ENCODE measurements around the gene SNX5.
A peak's percentile ranks its signal among the peaks of the same experiment; 100 is the strongest.

Gene SNX5

GRCh38 chr20:17995967-17996819 lies 27.6 kb upstream of the SNX5 start:
- Histone ChIP-seq H3K9me3 (replicated peaks in 1 of 11) (no peaks in the 10 kb centered on the region), H4K20me1 (no peaks in the 10 kb centered on the region), H3K4me1 (peaks cover 26 to 55% (median 36%) of the 10 kb centered on the region in 10 experiments), H3K27ac (no peak overlapping the region), H3K4me3 (no peak overlapping the region), H3K4me2 (peak overlapping the region in 4 of 11 experiments; percentile 10 to 58 (median 38); a peak in 7 of 22 replicates), H3K9ac (peak overlapping the region in 1 of 11 experiments; percentile 62; a peak in 2 of 22 replicates), H3K27me3 (no peaks in the 10 kb centered on the region), H3K36me3 (peaks cover 0 to 13% (median 0%) of the 10 kb centered on the region in 11 experiments; a peak in 4 of 22 replicates)
- no peak for TF ChIP-seq Cebpa-rat (IDR thresholded peaks at IDR 0.05)

GRCh38 chr20:17993546-17993945 lies 25.0 kb upstream of the SNX5 start:
- Histone ChIP-seq H3K27me3 (no peaks in the 10 kb centered on the region), H3K36me3 (peaks cover 18 to 40% (median 26%) of the 10 kb centered on the region in 11 experiments; a peak in 21 of 22 replicates), H3K4me3 (no peak overlapping the region), H3K4me2 (peak overlapping the region; percentile 29 to 70 (median 46); a peak in 19 of 22 replicates), H3K4me1 (peaks cover 27 to 74% (median 50%) of the 10 kb centered on the region in 10 experiments), H4K20me1 (no peaks in the 10 kb centered on the region; a peak in 1 of 22 replicates), H3K9ac (no peak overlapping the region), H3K9me3 (replicated peaks in 1 of 11) (no peaks in the 10 kb centered on the region), H3K27ac (peak overlapping the region in 5 of 11 experiments; percentile 5 to 23 (median 8); a peak in 3 of 22 replicates)
- no peak for TF ChIP-seq Cebpa-rat (IDR thresholded peaks at IDR 0.05)

- no peak for TF ChIP-seq Cebpa-rat (IDR thresholded peaks at IDR 0.05)
- peaks cover 27 to 80% (median 55%) of the 10 kb centered on the region in 10 experiments for H3K4me1 ChIP-seq
Observed at GRCh38 chr20:17992847-17993513, 24.4 kb upstream of the SNX5 start.

GRCh38 chr20:17992224-17992637 lies 23.6 kb upstream of the SNX5 start:
- Histone ChIP-seq H3K36me3 (peaks cover 28 to 51% (median 35%) of the 10 kb centered on the region in 11 experiments; a peak in 21 of 22 replicates), H3K9ac (0 out of 22 replicates have a peak overlapping the region, but pooled peaks of 1 of the 11 experiments have one; percentile 29), H3K9me3 (replicated peaks in 1 of 11) (no peaks in the 10 kb centered on the region), H3K27me3 (no peaks in the 10 kb centered on the region), H3K27ac (peak overlapping the region in 2 of 11 experiments; percentile 8 to 21; a peak in 1 of 22 replicates), H3K4me2 (peak overlapping the region; percentile 29 to 70 (median 46); a peak in 21 of 22 replicates), H4K20me1 (no peaks in the 10 kb centered on the region; a peak in 1 of 22 replicates), H3K4me1 (peaks cover 22 to 80% (median 54%) of the 10 kb centered on the region in 10 experiments), H3K4me3 (no peak overlapping the region)
- TF ChIP-seq Cebpa-rat (IDR thresholded peaks at IDR 0.05): no peak

More at GRCh38 chr20:17992847-17993513, 24.4 kb upstream of the SNX5 start:
- peaks cover 24 to 45% (median 32%) of the 10 kb centered on the region in 11 experiments; a peak in 21 of 22 replicates for H3K36me3 ChIP-seq
- H3K9ac ChIP-seq: peak overlapping the region in 1 of 11 experiments; percentile 29; a peak in 1 of 22 replicates
- no peaks in the 10 kb centered on the region for H3K9me3 ChIP-seq (replicated peaks in 1 of 11)
- H3K27ac ChIP-seq: peak overlapping the region in 9 of 11 experiments; percentile 5 to 34 (median 18); a peak in 5 of 22 replicates
- no peaks in the 10 kb centered on the region for H3K27me3 ChIP-seq
- H3K4me2 ChIP-seq: peak overlapping the region; percentile 29 to 70 (median 46); a peak in 21 of 22 replicates
- H4K20me1 ChIP-seq: no peaks in the 10 kb centered on the region; a peak in 1 of 22 replicates
- H3K4me3 ChIP-seq: no peak overlapping the region

GRCh38 chr20:17990278-17990972 lies 21.8 kb upstream of the SNX5 start:
- TF ChIP-seq Cebpa-rat (IDR thresholded peaks at IDR 0.05): peak in 3 of 11 experiments; percentile 23 to 56 (median 54); a peak in 5 of 22 replicates
- no peak overlapping the region for H3K4me3 ChIP-seq
- no peak overlapping the region for H3K9ac ChIP-seq
- no peaks in the 10 kb centered on the region for H3K9me3 ChIP-seq (replicated peaks in 1 of 11)
- no peak overlapping the region for H3K27ac ChIP-seq
- H4K20me1 ChIP-seq: peaks cover 0 to 3% (median 0%) of the 10 kb centered on the region in 11 experiments; a peak in 3 of 22 replicates
- H3K36me3 ChIP-seq: peaks cover 29 to 68% (median 52%) of the 10 kb centered on the region in 11 experiments; a peak in 21 of 22 replicates
- no peaks in the 10 kb centered on the region for H3K27me3 ChIP-seq
- H3K4me1 ChIP-seq: peaks cover 19 to 72% (median 49%) of the 10 kb centered on the region in 10 experiments
- peak overlapping the region in 4 of 11 experiments; percentile 3 to 25 (median 22); a peak in 4 of 22 replicates for H3K4me2 ChIP-seq

GRCh38 chr20:17987988-17988387 lies 19.4 kb upstream of the SNX5 start:
- Histone ChIP-seq H3K27me3 (no peaks in the 10 kb centered on the region), H3K36me3 (peaks cover 29 to 87% (median 56%) of the 10 kb centered on the region in 11 experiments; a peak in 21 of 22 replicates), H3K4me2 (peak overlapping the region in 8 of 11 experiments; percentile 3 to 41 (median 18); a peak in 6 of 22 replicates), H3K4me3 (no peak overlapping the region), H3K27ac (no peak overlapping the region), H3K9ac (no peak overlapping the region), H3K9me3 (replicated peaks in 1 of 11) (no peaks in the 10 kb centered on the region), H3K4me1 (peaks cover 12 to 48% (median 35%) of the 10 kb centered on the region in 10 experiments), H4K20me1 (peaks cover 0 to 14% (median 0%) of the 10 kb centered on the region in 11 experiments; a peak in 4 of 22 replicates)
- TF ChIP-seq Cebpa-rat (IDR thresholded peaks at IDR 0.05): no peak

- Histone ChIP-seq H3K27ac (no peak overlapping the region), H3K9ac (no peak overlapping the region), H3K9me3 (replicated peaks in 1 of 11) (no peaks in the 10 kb centered on the region), H3K4me3 (no peak overlapping the region), H3K36me3 (peaks cover 37 to 97% (median 63%) of the 10 kb centered on the region in 11 experiments), H3K4me2 (no peak overlapping the region), H4K20me1 (peaks cover 0 to 14% (median 0%) of the 10 kb centered on the region in 11 experiments; a peak in 4 of 22 replicates), H3K27me3 (no peaks in the 10 kb centered on the region), H3K4me1 (peaks cover 0 to 29% (median 18%) of the 10 kb centered on the region in 10 experiments; a peak in 16 of 20 replicates)
- no peak for TF ChIP-seq Cebpa-rat (IDR thresholded peaks at IDR 0.05)
Observed at GRCh38 chr20:17985388-17986018, 16.9 kb upstream of the SNX5 start.
